GM12872 (cell line): ENCODE results near the gene GALNS.

Experiments used
- CTCF ChIP-seq: IDR thresholded peaks from 3 replicates; pipeline ENCODE4 v1.5.1; 2011; ENCODE audit warnings: low read depth, mild to moderate bottlenecking, low read length, moderate library complexity; ENCODE audit not compliant: insufficient read depth

The GALNS gene

GRCh38 chr16:88809676-88810165, 47.0 kb downstream of the GALNS start:
- TF ChIP-seq CTCF = no peak

GRCh38 chr16:88809068-88809675, 47.6 kb downstream of the GALNS start:
- no peak for TF ChIP-seq CTCF

- no peak for TF ChIP-seq CTCF
These were observed 48.9 kb downstream of the GALNS start for GRCh38 chr16:88807626-88808453.

GRCh38 chr16:88807142-88807625, 49.6 kb downstream of the GALNS start:
- TF ChIP-seq CTCF = no peak

GRCh38 chr16:88806491-88807111, 50.1 kb downstream of the GALNS start:
- TF ChIP-seq CTCF = no peak

GRCh38 chr16:88805887-88806393, 50.8 kb downstream of the GALNS start:
- no peak for TF ChIP-seq CTCF

- no peak for TF ChIP-seq CTCF
These were observed 51.4 kb downstream of the GALNS start for GRCh38 chr16:88805340-88805715.
